DOHH2 (cell line): ENCODE results near the gene YES1.

Experiments
- H3F3A ChIP-seq: fragments of 200-600 bp; sonication (generic), shearing (Covaris generic); 2 replicates; pipeline ENCODE4 v1.6.0; 2016; ENCODE audit warnings: antibody characterized with exemption, mild to moderate bottlenecking; ENCODE audit not compliant: control insufficient read depth, insufficient read depth
- H3K27ac ChIP-seq: fragments of 200-600 bp; sonication (generic); 2 replicates; pipeline ENCODE4 v1.5.1; 2014; ENCODE audit warnings: low read depth, mild to moderate bottlenecking, low read length, moderate library complexity
- H3K27me3 ChIP-seq: fragments of 200-600 bp; sonication (generic); 2 replicates; pipeline ENCODE4 v1.6.1; 2014; ENCODE audit warnings: mild to moderate bottlenecking, low read length, mixed read lengths; ENCODE audit not compliant: control insufficient read depth
- H3K36me3 ChIP-seq: fragments of 200-600 bp; sonication (generic); 2 replicates; pipeline ENCODE4 v1.6.1; 2014; ENCODE audit warnings: mild to moderate bottlenecking, low read length, moderate library complexity, mixed read lengths; ENCODE audit not compliant: control insufficient read depth
- H3K4me1 ChIP-seq: fragments of 200-600 bp; sonication (generic); 2 replicates; pipeline ENCODE4 v1.6.1; 2014; ENCODE audit warnings: mild to moderate bottlenecking, low read length, mixed read lengths; ENCODE audit not compliant: control insufficient read depth
- H3K4me2 ChIP-seq: fragments of 200-600 bp; sonication (generic); 2 replicates; pipeline ENCODE4 v1.6.0; 2014; ENCODE audit warnings: mild to moderate bottlenecking, low read length, moderate library complexity
- H3K4me3 ChIP-seq: fragments of 200-600 bp; sonication (generic); 2 replicates; pipeline ENCODE4 v1.5.1; 2014; ENCODE audit warnings: mild to moderate bottlenecking, low read length, mixed read lengths
- H3K79me2 ChIP-seq: fragments of 200-600 bp; sonication (generic); 2 replicates; pipeline ENCODE4 v1.6.1; 2014; ENCODE audit warnings: mild to moderate bottlenecking, low read length, mixed read lengths; ENCODE audit not compliant: control insufficient read depth
- H3K9me2 ChIP-seq: fragments of 200-600 bp; sonication (generic); replicated peaks from 2 replicates; pipeline ENCODE4 v1.6.1; 2014; ENCODE audit warnings: mild to moderate bottlenecking, low read length, mixed read lengths; ENCODE audit not compliant: control insufficient read depth
- H3K9me3 ChIP-seq: fragments of 200-600 bp; sonication (generic); 2 replicates; pipeline ENCODE4 v1.6.1; 2014; ENCODE audit warnings: antibody characterized with exemption, low read length, mixed read lengths; ENCODE audit not compliant: control insufficient read depth, insufficient read depth
- H4K20me1 ChIP-seq: fragments of 200-600 bp; sonication (generic); 2 replicates; pipeline ENCODE4 v1.6.0; 2014; ENCODE audit warnings: low read depth, mild to moderate bottlenecking, antibody characterized with exemption, low read length, moderate library complexity; ENCODE audit not compliant: control insufficient read depth, insufficient read depth
- EZH2phosphoT487 ChIP-seq: fragments of 200-600 bp; sonication (generic); IDR thresholded peaks from 2 replicates; pipeline ENCODE4 v1.6.1; 2017; ENCODE audit warnings: borderline replicate concordance, mild to moderate bottlenecking, antibody characterized with exemption, low read length, moderate library complexity, mixed read lengths
- TF ChIP-seq, protein P1 (sequence below): fragments of 200-600 bp; sonication (generic); IDR thresholded peaks from one replicate; pipeline ENCODE4 v1.5.1; 2014; ENCODE audit warnings: antibody characterized with exemption, mild to moderate bottlenecking, low read depth, low read length; ENCODE audit not compliant: poor library complexity, severe bottlenecking

The YES1 gene

DNA sequence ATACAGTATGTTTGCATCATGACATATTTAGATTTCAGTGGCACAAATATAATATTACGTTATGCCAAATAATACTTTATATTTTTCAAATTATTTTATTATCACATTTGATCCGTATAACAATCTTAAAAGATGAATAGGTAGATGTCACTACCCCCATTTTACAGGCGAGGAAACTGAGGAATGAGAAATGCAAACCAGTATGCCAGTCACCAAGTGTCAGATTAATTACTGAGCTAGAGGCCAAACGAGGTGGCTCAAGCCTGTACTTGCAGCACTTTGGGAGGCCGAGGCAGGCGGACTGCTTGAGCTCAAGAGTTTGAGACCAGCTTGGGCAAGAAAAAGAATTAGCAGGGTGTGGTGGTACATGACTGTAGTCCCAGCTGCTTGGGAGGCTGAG is 17.4 kb upstream of the YES1 start:
- no peak for TF ChIP-seq EZH2phosphoT487
- TF ChIP-seq, protein P1, sequence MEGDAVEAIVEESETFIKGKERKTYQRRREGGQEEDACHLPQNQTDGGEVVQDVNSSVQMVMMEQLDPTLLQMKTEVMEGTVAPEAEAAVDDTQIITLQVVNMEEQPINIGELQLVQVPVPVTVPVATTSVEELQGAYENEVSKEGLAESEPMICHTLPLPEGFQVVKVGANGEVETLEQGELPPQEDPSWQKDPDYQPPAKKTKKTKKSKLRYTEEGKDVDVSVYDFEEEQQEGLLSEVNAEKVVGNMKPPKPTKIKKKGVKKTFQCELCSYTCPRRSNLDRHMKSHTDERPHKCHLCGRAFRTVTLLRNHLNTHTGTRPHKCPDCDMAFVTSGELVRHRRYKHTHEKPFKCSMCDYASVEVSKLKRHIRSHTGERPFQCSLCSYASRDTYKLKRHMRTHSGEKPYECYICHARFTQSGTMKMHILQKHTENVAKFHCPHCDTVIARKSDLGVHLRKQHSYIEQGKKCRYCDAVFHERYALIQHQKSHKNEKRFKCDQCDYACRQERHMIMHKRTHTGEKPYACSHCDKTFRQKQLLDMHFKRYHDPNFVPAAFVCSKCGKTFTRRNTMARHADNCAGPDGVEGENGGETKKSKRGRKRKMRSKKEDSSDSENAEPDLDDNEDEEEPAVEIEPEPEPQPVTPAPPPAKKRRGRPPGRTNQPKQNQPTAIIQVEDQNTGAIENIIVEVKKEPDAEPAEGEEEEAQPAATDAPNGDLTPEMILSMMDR: no peak
- Histone ChIP-seq H3K9me2 (no peaks in the 10 kb centered on the region), H3K36me3 (no peaks in the 10 kb centered on the region), H3K27ac (no peak overlapping the region), H3K27me3 (peaks cover 3% of the 10 kb centered on the region; the same call in 1 of the 2 replicates), H3F3A (no peaks in the 10 kb centered on the region), H3K4me3 (no peak overlapping the region), H3K9me3 (no peaks in the 10 kb centered on the region), H3K4me1 (peaks cover 10% of the 10 kb centered on the region), H3K4me2 (no peak overlapping the region), H3K79me2 (no peaks in the 10 kb centered on the region), H4K20me1 (no peaks in the 10 kb centered on the region)

GRCh38 chr18:827093-827677 is 15.1 kb upstream of the YES1 start:
- H3K4me3 ChIP-seq: no peak overlapping the region
- no peak for TF ChIP-seq EZH2phosphoT487
- TF ChIP-seq, protein P1: no peak
- no peaks in the 10 kb centered on the region for H3K9me3 ChIP-seq
- H3K36me3 ChIP-seq: no peaks in the 10 kb centered on the region
- H3K9me2 ChIP-seq: no peaks in the 10 kb centered on the region
- H3K4me2 ChIP-seq: no peak overlapping the region
- H3K27me3 ChIP-seq: peaks cover 3% of the 10 kb centered on the region; the same call in 1 of the 2 replicates
- no peaks in the 10 kb centered on the region for H3K79me2 ChIP-seq
- H3K27ac ChIP-seq: no peak overlapping the region
- H3K4me1 ChIP-seq: peaks cover 10% of the 10 kb centered on the region
- H3F3A ChIP-seq: no peaks in the 10 kb centered on the region
- no peaks in the 10 kb centered on the region for H4K20me1 ChIP-seq

DNA sequence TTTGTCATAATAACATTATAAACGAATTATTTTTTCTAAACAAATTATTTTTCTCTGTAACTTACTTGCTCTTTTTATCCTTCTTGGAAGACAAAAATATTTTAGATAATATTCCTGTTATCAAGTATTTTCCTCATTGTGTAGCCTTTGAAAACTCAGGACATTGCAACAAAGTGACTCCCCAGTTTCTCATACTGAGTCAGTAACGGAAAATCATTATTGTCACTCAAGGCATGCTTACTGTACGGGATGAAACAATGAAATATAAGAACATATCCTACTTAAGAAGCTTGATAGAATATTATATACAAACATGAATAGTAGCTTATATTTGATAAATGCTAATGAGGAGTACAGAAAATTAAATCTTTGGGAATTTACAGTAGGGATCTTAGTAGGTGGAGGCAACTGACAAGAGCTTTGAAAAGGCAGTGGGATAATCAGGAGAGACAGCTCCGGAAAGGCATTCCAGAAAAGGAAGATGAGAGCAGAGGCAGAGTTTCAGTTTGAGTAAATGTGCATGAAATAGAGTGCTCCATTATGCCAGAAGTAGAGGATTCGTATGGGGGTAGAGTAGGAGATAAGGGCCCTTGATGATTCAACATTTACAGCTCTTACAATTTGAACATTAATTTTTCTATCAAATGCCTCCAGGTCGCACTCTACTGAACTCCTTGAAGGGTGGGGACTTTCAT is 14.0 kb upstream of the YES1 start:
- H3K27me3 ChIP-seq: peaks cover 3% of the 10 kb centered on the region; the same call in 1 of the 2 replicates
- TF ChIP-seq, protein P1: no peak
- no peak for TF ChIP-seq EZH2phosphoT487
- H3K27ac ChIP-seq: no peak overlapping the region
- no peaks in the 10 kb centered on the region for H3K9me2 ChIP-seq
- H4K20me1 ChIP-seq: no peaks in the 10 kb centered on the region
- H3K36me3 ChIP-seq: no peaks in the 10 kb centered on the region
- H3K4me1 ChIP-seq: peaks cover 10% of the 10 kb centered on the region
- H3K4me2 ChIP-seq: no peak overlapping the region
- H3K4me3 ChIP-seq: no peak overlapping the region
- H3F3A ChIP-seq: no peaks in the 10 kb centered on the region
- no peaks in the 10 kb centered on the region for H3K9me3 ChIP-seq
- H3K79me2 ChIP-seq: no peaks in the 10 kb centered on the region
